Measurements from ENCODE around the gene ZNF330. TPM values are rescaled to one million over a fixed set of nuclear protein-coding genes. Genes with fewer than 3 reads are reported as not detected.

Gene ZNF330
- total RNA-seq, 2 experiments from 2014 or later: 34.3 to 60.9 TPM

GRCh38 chr4:141246243-141246642 is 25.5 kb downstream of the ZNF330 start:
- Histone ChIP-seq H3K36me3 (ENCODE audit: insufficient read depth, low read length) (no peaks in the 10 kb centered on the region), H3K27ac (ENCODE audit: low read depth, low read length, poor library complexity, severe bottlenecking) (no peak overlapping the region), H3K4me1 (ENCODE audit: insufficient read depth, low read length, poor library complexity, severe bottlenecking) (no peaks in the 10 kb centered on the region), H4K20me1 (ENCODE audit: insufficient read depth, low read length) (no peaks in the 10 kb centered on the region), H3K9me2 (ENCODE audit: insufficient read depth, low read length) (no peaks in the 10 kb centered on the region), H3K9me3 (ENCODE audit: low read length) (no peaks in the 10 kb centered on the region), H3K4me2 (ENCODE audit: low read length) (no peak overlapping the region), H2AFZ (ENCODE audit: low read length) (no peak overlapping the region), H3K4me3 (ENCODE audit: low read depth, low read length, poor library complexity, severe bottlenecking) (no peak overlapping the region), H3K79me2 (ENCODE audit: insufficient read depth, low read depth, low read length) (no peaks in the 10 kb centered on the region)
- DNase-seq (ENCODE audit: low spot score): no peak
- CTCF ChIA-PET (ENCODE audit: unreplicated experiment): no interaction called here
- POLR2A ChIA-PET: interaction anchor here (0.6 kb wide), 1 partner anchor 817 kb away, joined by 4 read pairs; no protein-coding TSS in a partner anchor
- intact Hi-C loops (cut with micrococcal nuclease; ENCODE audit: unreplicated experiment): no loop called here
- no TSS peak for BruUV-seq (replicated peaks)
- no peak for TF ChIP-seq EZH2phosphoT487 (IDR thresholded peaks at IDR 0.05; ENCODE audit: borderline replicate concordance, low read depth, low read length)
- TF ChIP-seq CTCF (conservative IDR thresholded peaks at IDR 0.05; ENCODE audit: low read length): no peak

DNA sequence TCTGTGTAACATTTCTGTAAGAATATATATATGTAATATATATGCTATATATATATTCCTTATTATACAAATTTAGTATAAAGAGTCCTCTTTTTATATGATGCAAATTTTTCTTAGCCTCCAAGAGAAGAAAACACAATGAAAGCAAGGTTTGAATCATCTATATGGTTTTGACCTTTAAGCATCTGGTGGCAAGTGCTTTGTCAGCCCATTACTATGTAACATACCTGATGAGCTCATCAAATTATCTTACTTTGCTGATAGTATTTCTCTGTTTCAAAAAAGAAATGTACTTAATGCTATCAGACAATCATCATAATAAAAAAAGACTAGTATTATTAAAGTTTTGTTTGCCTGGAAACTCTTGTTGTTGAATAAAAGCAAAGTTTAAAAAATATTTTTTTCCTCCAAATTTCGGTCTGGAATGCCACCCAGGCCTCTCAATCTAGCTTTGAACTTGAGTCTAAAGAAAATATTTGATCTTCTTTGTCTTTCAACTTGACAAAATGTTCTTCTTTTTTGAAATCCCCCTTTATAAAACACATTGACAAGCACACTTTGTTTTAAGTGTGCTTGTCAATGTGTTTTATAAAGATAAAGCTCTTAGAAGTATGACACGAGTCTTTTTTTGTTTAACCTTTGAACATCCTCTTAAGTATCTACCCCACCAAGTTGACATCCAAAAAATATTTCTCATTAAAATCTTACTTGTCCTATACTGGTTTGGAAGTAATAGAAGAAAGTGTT is 26.2 kb downstream of the ZNF330 start:
- H2AFZ ChIP-seq (ENCODE audit: low read length): no peak overlapping the region
- H3K9me2 ChIP-seq (ENCODE audit: insufficient read depth, low read length): no peaks in the 10 kb centered on the region
- intact Hi-C loops (cut with micrococcal nuclease; ENCODE audit: unreplicated experiment): no loop called here
- H3K4me1 ChIP-seq (ENCODE audit: insufficient read depth, low read length, poor library complexity, severe bottlenecking): no peaks in the 10 kb centered on the region
- no peak overlapping the region for H3K27ac ChIP-seq (ENCODE audit: low read depth, low read length, poor library complexity, severe bottlenecking)
- no peak for DNase-seq (ENCODE audit: low spot score)
- no peak overlapping the region for H3K4me2 ChIP-seq (ENCODE audit: low read length)
- ChIA-PET POLR2A (interaction anchor here (0.7 kb wide), 1 partner anchor 173 kb away, joined by 3 read pairs; no protein-coding TSS in a partner anchor), CTCF (ENCODE audit: unreplicated experiment) (no interaction called here)
- no peaks in the 10 kb centered on the region for H3K36me3 ChIP-seq (ENCODE audit: insufficient read depth, low read length)
- H4K20me1 ChIP-seq (ENCODE audit: insufficient read depth, low read length): no peaks in the 10 kb centered on the region
- no peak for TF ChIP-seq CTCF (conservative IDR thresholded peaks at IDR 0.05; ENCODE audit: low read length)
- no peak for TF ChIP-seq EZH2phosphoT487 (IDR thresholded peaks at IDR 0.05; ENCODE audit: borderline replicate concordance, low read depth, low read length)
- no TSS peak for BruUV-seq (replicated peaks)
- no peaks in the 10 kb centered on the region for H3K9me3 ChIP-seq (ENCODE audit: low read length)
- H3K4me3 ChIP-seq (ENCODE audit: low read depth, low read length, poor library complexity, severe bottlenecking): no peak overlapping the region
- H3K79me2 ChIP-seq (ENCODE audit: insufficient read depth, low read depth, low read length): no peaks in the 10 kb centered on the region

GRCh38 chr4:141247430-141247780 is 26.7 kb downstream of the ZNF330 start:
- BruUV-seq (replicated peaks): no TSS peak
- POLR2A ChIA-PET: interaction anchor here (0.6 to 0.7 kb wide), 2 partner anchors 32 to 174 kb away, joined by 3 read pairs; no protein-coding TSS in a partner anchor
- TF ChIP-seq CTCF (conservative IDR thresholded peaks at IDR 0.05; ENCODE audit: low read length) (no peak), EZH2phosphoT487 (IDR thresholded peaks at IDR 0.05; ENCODE audit: borderline replicate concordance, low read depth, low read length) (no peak)
- Histone ChIP-seq H3K27ac (ENCODE audit: low read depth, low read length, poor library complexity, severe bottlenecking) (no peak overlapping the region), H3K9me2 (ENCODE audit: insufficient read depth, low read length) (no peaks in the 10 kb centered on the region), H3K36me3 (ENCODE audit: insufficient read depth, low read length) (no peaks in the 10 kb centered on the region), H4K20me1 (ENCODE audit: insufficient read depth, low read length) (no peaks in the 10 kb centered on the region), H2AFZ (ENCODE audit: low read length) (no peak overlapping the region), H3K4me3 (ENCODE audit: low read depth, low read length, poor library complexity, severe bottlenecking) (no peak overlapping the region), H3K4me2 (ENCODE audit: low read length) (no peak overlapping the region), H3K79me2 (ENCODE audit: insufficient read depth, low read depth, low read length) (no peaks in the 10 kb centered on the region), H3K4me1 (ENCODE audit: insufficient read depth, low read length, poor library complexity, severe bottlenecking) (no peaks in the 10 kb centered on the region), H3K9me3 (ENCODE audit: low read length) (no peaks in the 10 kb centered on the region)
- CTCF ChIA-PET (ENCODE audit: unreplicated experiment): no interaction called here
- intact Hi-C loops (cut with micrococcal nuclease; ENCODE audit: unreplicated experiment): no loop called here
- DNase-seq (ENCODE audit: low spot score): no peak

Measured in OCI-LY7 (cell line).